Fibroblast of skin of right biceps (primary cell): ENCODE data around the gene EIF2B2.
A peak's percentile ranks its signal among the peaks of the same experiment; 100 is the strongest.
"Not testable (repeated sequence)": the region's sequence is repeated elsewhere in the genome, so short reads cannot be mapped to it uniquely, and the experiment has no call there.

Source experiments
- DNase-seq: peaks from one replicate; pipeline ENCODE4 v3.0.0-alpha.2; 2013

EIF2B2 gene

DNA sequence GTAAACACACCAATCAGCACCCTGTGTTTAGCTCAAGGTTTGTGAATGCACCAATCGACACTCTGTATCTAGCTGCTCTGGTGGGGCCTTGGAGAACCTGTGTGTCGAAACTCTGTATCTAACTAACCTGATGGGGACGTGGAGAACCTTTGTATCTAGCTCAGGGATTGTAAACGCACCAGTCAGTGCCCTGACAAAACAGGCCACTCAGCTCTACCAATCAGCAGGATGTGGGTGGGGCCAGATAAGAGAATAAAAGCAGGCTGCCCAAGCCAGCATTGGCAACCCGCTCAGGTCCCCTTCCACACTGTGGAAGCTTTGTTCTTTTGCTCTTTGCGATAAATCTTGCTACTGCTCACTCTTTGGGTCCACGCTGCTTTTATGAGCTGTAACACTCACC lies 6.9 kb upstream of the EIF2B2 start:
- DNase-seq, result not testable (repeated sequence)

DNA sequence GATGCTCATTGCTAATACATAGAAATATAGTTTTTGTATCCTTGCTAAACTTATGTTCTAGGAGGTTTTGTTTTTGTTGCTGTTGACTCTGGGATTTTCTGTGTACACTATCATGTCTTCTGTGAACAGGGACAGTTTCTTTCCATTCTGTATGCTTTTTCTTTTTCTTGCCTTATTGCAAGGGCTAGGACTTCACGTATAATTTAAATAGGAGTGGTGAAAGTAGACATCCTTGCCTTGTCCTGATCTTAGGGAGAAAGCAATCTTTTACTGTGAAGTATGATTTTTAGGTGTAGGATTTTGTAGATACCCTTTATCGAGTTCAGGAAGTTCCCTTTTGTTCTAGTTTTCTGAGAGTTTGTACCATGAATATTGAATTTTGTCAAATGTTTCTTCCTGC lies 1.5 kb upstream of the EIF2B2 start:
- no peak for DNase-seq

DNA sequence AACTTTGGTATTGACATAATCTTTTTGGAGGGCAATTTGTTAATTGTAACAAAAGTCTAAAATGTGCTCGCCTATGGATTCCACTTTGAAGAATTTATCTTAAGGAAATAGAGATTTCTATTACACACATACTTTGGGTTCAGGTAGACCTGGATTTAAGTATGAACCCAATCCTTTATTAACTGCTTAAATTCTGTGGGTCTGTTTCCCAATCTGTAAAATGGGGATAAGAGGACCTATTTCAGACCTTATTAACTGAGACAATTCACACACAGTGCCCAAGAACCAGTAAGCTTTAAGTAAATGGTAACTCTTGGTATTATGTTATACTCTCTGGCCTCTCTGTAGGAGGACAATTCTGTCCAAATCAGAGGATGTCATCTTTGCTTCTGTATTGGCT lies 822 bp upstream of the EIF2B2 start:
- DNase-seq, result no peak

DNA sequence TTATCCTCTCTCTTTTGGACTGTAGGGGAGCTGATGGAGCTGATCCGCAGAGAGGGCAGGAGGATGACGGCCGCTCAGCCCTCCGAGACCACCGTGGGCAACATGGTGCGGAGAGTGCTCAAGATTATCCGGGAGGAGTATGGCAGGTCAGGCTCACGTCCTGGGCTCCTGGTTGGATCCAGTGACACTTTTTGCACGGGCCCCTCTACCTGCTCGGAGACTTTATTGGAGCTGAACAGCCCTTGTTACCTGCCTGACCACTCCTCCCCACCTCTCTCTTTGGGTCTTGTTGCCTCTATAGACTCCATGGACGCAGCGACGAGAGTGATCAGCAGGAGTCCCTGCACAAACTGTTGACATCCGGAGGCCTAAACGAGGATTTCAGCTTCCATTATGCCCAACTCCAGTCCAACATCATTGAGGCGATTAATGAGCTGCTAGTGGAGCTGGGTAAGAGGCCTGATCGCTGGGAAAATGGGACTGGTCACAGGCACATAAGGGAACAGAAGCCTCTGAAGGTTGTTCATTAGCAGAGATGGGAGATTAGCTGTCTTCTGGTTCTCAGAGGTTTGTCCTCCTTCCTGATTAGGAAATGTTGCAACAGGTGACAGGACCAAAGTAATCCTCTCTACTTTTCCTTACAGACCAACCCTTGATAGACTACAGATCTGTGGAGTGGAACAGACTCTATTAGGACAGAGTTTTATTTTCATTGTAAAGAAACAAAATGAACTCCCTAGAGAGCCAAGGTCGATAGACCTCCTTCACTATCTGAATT lies 718 bp downstream of the EIF2B2 start:
- no peak for DNase-seq

DNA sequence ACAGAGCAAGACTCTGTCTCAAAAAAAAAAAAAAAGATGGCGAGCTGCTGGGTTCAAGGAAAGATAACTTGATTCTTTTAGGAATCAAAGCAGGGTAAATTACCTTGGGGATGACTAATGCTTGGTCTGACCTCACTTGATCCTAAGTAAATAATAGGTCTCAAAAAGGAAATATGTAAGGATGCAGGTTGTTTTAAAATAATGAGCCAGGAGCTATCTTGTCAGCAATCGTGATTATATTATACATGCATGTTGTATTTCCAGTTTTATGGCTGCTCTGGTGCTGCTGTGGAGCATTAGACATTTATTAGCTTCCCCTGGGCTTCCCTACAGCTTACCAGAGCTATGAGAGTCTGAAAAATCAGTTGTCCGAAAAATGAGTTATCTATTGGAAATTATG lies 2.6 kb downstream of the EIF2B2 start:
- no peak for DNase-seq

DNA sequence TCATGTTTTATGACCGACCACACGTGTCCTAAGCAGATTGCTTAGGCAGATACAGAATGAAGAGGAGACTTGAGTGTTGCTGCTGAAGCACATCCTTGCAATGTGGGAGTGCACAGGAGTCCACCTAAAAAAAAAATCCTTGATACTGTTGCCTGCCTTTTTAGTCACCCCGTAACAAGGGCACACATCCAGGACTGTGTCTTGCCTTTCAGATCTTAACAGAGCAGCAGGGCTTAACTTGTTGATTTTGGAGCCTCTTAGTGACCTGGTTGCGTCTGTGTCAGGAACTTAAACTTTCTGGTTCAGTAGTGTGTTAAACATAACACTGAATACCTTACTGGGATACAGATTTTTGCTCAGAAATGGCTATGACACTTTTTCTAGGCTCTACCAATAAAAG lies 6.5 kb downstream of the EIF2B2 start:
- DNase-seq, result no peak

DNA sequence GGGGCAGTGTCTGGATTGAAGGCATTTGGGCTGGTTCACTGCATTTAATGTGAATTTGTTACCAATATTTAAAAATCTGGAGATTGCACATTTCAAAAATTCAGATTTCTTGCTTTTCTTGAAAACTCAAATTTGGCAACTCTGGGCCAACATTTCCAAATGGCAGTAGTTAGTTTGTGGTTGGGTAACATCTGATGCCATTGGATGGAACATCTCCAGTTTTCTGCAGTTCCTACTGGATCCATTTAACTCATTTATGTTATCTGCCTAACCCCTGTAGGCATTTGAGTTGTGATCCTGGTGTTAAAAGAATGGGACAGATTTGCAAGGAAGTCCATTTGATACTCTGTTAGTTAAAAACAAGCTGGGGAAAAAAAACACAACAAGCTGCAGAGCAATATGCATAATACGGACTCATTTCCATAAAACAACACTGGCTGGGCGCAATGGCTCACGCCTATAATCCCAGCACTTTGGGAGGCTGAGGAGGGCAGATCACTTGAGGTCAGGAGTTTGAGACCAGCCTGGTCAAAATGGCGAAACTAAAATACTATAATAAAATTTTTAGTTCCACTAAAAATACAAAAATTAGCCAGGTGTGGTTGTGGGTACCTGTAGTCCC lies 7.9 kb downstream of the EIF2B2 start:
- DNase-seq, result no peak

DNA sequence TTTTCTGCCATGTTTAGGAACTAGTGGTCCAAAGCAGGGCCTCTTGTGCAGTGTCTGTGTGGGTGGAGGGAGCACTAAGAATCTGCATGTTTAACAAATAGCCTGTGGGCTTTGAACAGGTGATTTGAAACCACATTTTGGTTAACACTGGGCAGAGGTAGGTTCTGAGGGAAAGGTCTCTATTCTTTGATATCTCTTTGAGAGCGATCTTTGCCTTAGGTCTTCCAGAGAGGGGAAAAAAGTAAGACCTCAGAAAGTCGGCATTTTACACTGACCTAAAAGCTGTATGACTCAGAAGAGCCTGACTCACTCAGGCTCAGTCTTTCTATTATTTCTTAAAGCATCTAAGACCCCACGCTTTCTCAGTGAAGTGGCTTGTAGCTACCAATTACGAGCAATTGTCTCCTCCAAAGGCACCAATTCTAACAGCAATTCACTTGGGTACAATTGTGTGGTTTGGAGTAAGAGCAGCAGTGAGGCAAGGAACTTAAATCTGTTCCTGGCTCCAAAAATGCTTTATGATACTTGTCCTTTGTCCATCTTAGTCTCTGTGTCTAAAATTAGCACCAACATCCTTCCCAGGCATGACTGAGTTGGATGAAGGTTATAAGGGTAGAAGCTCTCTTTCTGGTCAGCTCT lies 8.8 kb downstream of the EIF2B2 start:
- DNase-seq, result peak; percentile 71

DNA sequence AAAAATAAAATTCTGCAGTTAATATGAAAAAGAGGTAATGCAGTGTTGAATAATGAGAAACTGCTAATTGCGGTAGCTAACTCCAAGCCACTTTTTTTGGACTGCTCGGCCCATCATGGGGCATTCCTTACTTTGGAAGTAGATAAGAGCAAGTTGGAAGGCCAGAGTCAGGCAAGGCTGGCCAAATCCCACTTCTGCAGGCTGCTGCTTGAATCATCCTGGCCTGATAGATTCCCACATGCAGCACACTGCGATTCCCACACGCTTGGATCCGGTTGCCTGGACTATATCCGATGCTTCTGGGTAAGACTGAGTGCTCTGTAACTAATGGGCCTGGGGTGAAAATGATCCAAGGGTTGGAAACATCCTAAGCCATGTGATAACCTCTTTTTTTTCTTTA lies 10.6 kb downstream of the EIF2B2 start:
- no peak for DNase-seq

DNA sequence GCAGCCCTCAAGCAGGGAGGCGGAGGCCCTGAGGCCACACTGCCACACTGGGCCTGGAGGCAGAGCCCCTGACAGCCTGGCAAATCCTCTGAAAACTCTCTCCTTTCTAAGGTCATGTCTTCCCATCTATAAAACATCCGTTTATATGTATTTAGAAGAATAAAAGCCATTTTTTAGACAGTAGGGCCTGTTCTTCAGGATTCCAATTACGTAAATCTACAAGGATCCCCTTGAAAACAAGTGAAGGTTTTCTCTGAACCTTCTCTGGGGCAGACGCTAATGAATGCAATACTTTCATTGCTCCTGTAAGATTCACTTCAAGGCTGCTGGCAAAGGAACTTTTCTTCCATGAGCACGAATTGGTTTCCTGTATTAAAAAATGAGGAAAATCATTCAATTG lies 12.8 kb downstream of the EIF2B2 start:
- no peak for DNase-seq

DNA sequence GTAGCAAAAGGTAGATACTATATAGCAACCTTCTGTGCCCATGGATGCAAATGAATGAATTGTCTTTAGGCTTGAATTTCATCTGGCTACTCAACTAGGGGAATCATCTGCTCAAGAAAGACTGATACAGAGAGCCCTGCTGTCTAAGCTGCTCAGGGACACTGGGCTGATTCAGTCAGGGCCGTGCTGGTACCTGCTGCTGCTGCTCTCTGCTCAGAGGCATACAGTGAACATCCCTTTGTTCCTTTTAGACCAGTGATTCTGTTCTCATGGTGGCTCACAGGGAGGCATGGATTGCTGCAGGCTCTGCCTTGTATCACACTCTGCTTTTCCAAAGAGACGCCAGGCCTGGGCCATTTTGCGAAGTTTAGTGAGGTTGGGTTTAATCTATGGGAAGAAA lies 14.1 kb downstream of the EIF2B2 start:
- no peak for DNase-seq

DNA sequence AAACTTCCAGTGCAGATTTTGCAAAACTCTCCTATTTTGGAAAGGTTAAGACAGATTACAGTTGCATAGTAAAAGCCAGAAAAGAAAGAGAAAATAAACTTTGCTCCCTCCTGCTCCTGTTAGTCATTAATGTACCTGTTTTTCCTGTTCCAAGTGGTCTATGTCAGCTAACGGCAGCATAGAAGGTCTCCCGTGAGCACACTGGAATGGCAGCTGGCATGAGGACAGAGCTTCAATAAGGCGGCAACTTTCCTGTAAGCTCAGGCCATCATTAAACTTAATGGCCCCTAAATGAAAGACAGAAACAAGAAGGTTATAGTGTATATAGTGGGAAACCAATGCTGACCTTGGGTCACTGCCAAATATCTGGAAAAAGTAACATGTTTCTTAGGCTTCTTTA lies 16.0 kb downstream of the EIF2B2 start:
- DNase-seq, result no peak

DNA sequence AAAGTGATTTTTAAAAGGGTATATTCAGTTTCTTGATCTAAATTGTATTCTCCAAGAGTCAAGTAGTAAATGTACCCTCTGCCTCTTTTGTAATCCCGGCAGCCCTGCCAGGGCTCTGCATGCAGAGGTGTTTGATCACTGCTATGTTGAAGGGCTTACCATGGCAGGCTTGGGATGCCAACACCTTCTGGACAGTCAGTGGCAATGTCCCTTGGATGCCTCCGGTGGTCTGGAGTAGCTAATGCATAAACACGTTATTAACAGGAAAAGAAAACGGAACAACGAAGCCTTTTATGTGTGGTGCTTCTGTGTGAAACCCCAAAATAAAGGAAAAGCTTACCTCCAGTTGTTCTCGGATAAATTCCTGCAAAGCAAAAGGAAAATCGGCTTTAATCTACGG lies 19.9 kb downstream of the EIF2B2 start:
- DNase-seq, result peak; percentile 9

DNA sequence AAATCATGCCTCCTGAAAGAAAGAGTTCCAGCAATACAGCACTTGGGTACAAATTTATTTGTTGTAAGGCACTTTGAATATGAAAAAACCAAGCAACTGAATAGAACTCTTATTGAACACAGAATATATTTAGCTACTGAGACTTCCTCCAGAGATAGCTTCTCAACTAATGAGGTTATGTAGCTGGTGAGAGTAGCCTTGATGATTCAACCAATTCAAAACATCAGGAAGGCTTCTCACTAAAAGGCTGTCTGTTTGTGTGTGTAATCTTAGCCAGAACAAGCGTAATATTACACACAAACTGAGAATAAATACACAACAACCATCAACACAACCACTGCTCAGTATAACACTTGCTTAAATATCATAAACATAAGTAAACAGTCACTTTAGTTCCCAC lies 20.4 kb downstream of the EIF2B2 start:
- no peak for DNase-seq

DNA sequence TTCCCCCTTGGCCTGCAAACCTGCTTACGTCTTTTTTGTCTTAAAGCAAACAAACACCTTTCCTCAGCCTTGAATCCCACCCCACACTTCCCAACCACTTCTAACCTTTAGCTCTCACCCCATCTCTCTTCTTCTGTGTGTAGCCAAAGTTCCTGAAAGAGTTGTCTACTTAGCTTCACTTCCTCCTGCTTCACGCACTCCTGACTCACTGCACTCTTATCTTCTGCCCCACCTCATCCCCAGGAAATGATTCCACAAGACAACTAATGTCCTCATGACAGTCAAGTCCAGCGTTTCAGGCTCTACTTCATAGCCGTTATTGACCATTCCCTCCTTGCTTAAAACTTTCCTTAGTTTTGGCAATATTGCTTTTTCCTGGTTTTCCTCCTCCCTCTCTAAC lies 22.4 kb downstream of the EIF2B2 start:
- DNase-seq, result no peak

DNA sequence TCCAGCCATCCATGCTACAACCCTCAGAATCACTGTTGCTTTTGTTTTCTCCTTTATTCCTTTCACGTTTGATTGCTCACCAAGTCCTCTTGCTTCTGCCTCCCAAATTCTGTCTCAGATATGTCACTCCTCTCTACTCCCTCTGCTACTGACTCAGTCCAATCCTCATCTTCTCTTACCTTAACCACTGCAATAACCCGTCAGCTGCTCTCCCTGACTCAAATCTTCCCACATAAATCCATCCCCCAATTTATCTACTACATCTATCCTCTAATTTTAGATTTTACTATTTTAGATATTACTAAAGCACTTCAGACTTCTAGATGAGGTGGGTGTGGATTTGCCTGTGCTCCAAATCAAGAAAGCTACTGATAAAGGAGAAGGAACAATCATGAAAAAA lies 23.2 kb downstream of the EIF2B2 start:
- no peak for DNase-seq

DNA sequence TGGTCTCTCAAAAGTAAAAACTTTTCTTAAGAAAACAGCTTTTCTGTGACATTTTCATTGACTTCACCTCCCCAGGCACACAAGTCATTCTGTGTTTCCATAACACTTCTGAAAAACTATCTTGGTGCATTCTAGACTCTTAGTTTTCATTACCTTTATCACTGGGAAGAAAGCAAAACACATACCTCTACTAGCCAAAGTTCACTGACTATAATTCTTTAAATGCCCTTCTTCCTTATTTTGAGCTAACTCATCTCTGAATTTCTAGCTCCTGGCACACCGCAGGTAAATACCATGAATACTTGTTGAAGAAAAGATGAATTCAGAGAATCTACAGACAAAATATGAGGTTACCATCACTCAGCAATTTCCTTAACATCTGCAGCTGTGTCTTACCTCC lies 27.4 kb downstream of the EIF2B2 start:
- DNase-seq, result no peak

DNA sequence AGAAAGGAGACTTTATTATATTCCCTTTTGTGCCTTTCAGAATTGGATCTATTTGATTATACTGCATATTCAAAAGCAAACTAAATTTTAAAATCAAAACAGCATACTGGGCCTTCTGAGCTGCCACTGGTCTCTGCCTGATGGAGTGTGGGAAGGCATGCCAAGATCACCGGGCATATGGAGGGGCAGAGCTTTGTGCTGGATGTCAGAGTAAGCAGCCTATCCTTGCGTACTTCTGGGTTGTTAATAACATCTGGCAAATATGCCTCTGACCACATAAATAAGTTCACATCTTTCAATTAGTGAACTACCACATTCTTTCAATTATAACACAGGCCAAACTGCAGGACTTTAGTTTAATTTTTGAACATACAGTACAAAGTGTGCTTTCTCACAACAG lies 30.2 kb downstream of the EIF2B2 start:
- DNase-seq, result no peak

DNA sequence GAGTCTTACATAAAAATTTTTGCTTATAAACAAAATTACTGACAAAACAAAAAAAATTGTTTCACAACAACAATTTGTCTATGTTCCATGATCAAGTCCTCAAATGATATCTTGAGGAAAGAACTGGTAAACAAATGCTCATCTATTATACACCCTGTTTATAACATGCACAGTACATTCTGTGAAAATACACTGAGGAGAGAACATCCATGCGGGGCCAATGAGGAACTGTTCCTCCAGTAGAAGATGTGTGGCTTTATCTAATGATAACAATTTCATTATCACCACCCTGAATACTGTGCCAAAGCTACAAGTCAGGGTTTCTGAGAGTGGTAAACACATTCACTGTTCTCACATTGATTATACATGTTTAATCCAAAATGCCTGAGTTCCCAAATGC lies 37.8 kb downstream of the EIF2B2 start:
- DNase-seq, result no peak

DNA sequence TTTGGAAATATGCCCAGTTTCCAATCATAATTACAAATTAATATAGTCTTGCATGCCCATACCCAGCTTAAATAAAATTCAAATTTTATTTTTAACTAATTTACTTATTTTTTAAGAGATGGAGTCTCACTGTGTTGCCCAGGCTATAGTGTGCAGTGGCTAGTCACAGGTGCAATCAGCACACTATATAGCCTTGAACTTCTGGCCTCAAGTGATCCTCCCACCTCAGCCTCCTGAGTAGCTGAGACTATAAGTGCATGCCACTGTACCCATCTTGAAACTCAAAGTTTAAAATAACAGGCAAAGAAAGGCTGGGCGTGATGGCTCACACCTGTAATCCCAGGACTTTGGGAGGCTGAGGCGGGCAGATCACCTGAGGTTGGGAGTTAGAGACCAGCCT lies 38.2 kb downstream of the EIF2B2 start:
- DNase-seq, result no peak

DNA sequence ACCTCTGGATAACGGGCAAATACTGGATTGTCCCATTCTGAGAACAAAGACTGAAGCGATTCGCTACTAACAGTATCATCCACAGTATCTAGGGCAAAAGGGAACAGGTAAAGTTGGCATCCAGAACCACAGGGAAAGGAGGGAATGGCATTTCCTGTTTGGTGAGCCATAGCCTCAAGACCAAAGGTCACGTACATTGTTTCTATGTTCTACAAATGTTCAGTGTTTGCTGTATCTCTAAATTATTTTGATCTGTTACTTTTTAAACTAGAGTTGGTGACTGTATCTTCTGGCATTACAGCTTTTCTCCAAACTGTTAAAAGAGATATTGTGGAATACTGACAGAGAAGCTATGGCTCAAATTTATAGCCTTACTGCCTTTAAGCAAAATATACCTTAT lies 38.9 kb downstream of the EIF2B2 start:
- no peak for DNase-seq

DNA sequence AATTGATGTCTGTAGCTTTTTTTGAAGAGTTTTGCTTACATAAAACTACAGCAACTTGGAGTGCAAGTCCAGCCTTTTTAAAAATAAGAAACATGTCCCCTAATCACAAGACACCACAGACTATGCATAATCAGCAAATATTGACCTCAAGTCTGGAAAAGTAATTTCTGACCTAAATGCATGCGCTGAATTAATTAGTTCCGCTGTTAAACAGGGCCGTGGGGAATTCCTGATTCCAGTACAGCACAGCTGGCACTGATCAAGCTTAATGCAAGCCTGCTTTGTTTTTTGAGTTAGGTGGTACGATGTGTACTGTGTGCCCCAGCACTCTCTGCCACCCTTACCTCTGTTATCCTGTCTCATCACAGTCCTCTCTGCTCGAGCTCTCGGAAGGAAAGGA lies 39.3 kb downstream of the EIF2B2 start:
- peak; percentile 17 for DNase-seq

DNA sequence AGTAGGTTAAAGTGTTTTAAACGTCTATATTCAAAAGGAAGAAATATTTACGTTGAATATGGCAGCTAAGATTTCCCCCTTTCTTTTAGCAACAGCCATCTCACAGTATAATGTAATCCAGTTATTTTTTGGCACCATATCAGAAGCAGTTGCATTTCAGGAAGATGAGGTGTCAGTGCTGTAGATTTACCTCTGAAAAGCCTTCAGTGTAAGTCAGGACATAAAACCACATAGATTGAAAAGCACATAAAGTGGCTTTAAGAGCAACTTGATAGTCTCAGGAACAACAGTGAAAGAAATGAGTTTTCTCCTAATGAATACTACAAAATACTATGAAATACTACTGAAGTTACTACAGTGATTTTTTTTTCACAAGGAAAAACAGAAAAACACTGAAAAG lies 41.6 kb downstream of the EIF2B2 start:
- peak; percentile 83 for DNase-seq

DNA sequence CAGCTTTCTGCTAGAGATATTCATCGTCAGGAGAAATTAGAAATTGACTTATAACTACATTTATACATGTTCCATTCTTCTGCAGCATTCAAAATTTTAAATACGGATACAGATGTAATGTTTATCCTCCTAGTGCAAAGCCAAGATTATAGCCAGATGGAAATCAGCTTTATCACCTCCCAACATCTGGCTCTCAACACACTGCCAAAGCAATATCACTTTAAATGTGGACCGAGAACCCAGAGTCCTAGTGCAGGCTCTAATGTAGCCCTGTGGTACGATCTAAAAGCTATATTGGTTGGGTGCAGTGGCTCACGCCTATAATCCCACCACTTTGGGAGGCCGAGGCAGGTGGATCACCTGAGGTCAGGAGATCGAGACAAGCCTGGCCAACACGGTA lies 42.0 kb downstream of the EIF2B2 start:
- DNase-seq, result no peak

DNA sequence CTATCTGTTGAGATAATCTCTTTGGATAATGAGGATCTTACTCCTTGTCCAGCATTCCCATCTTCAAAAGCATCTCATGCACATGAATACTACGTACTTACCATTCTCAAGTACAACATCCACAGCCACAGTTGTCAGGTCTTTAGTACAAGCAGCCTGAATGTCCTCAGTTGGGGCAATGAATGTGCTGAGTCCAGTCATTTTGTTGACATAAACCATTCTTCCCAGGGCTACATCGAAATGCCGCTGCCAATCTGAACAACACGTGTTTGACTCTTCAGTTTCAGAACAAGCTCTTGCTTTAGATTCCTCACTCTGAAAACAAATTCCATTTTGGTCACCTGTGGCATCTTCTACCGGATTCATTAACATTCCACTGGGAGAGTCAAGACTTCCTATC lies 43.6 kb downstream of the EIF2B2 start:
- DNase-seq, result no peak
